ENCODE results near the gene PPTC7. TPM values are rescaled to one million over a fixed set of nuclear protein-coding genes. Genes with fewer than 3 reads are reported as not detected.

Gene PPTC7
- total and polyA plus RNA-seq, 2 of the 4 experiments (the other 2 are of a cell fraction) = 4.1 to 6.8 TPM

GRCh38 chr12:110536834-110537604, 46.1 kb downstream of the PPTC7 start:
- no CpG with 5 or more reads among the region's 4 CpGs for WGBS, 2 experiments (ENCODE audit: extremely low coverage in 2 of 2, insufficient read length in 1 of 2)
- no TSS peak for BruUV-seq (replicated peaks)
- H4K20me1 ChIP-seq (ENCODE audit: insufficient read depth, low read length) = peaks cover 8% of the 10 kb centered on the region; the same call in 1 of the 2 replicates
- peak overlapping the region; percentile 29 for H3K4ac ChIP-seq (ENCODE audit: low read depth, low read length)
- H2BK5ac ChIP-seq (ENCODE audit: low read depth, low read length, poor library complexity, severe bottlenecking) = no peak overlapping the region
- H3K4me1 ChIP-seq (ENCODE audit: control insufficient read depth, insufficient read depth, low read length) = peaks cover 15% of the 10 kb centered on the region
- peak overlapping the region; percentile 1; the same call in 1 of the 2 replicates for H2AK5ac ChIP-seq (ENCODE audit: low read depth, low read length)
- no peak overlapping the region for H4K5ac ChIP-seq (ENCODE audit: low read depth, low read length)
- H3K56ac ChIP-seq (ENCODE audit: extremely low read depth, insufficient read depth, low read length) = no peak overlapping the region
- H4K91ac ChIP-seq (ENCODE audit: insufficient read depth, low read depth, low read length) = no peak overlapping the region
- peaks cover 23 to 54% of the 10 kb centered on the region in 2 experiments for H3K79me1 ChIP-seq (ENCODE audit: low read depth in 1 of 2, low read length in 2 of 2)
- H2BK15ac ChIP-seq (ENCODE audit: low read depth, low read length) = no peak overlapping the region
- H2BK120ac ChIP-seq (ENCODE audit: low read depth, low read length) = 0 out of 2 replicates have a peak overlapping the region, but pooled peaks have one; percentile 10
- H2AFZ ChIP-seq (replicated peaks; ENCODE audit: low read length, poor library complexity) = no peak overlapping the region
- peak overlapping the region; percentile 29; the same call in 1 of the 2 replicates for H2BK20ac ChIP-seq (ENCODE audit: low read depth, low read length)
- 0 out of 2 replicates have a peak overlapping the region, but pooled peaks have one; percentile 36 for H3K14ac ChIP-seq (replicated peaks; ENCODE audit: low read depth, low read length)
- H3K9ac ChIP-seq (ENCODE audit: low read depth, low read length) = no peak overlapping the region
- H3K4me3 ChIP-seq (ENCODE audit: insufficient read depth, low read depth, low read length) = no peak overlapping the region
- ChIA-PET POLR2A (ENCODE audit: unreplicated experiment) (interaction anchor here (0.7 kb wide), 1 partner anchor 12 kb away, joined by 5 read pairs; no protein-coding TSS in a partner anchor), CTCF (interaction anchor here (0.6 to 1.2 kb wide), 2 partner anchors 64 to 91 kb away, joined by 3 read pairs; no protein-coding TSS in a partner anchor)
- intact Hi-C loops (cut with micrococcal nuclease) = no loop called here
- peak; percentile 11 for DNase-seq
- in situ Hi-C loops (cut with MboI; ENCODE audit: low sequenced_read_pairs) = no loop called here
- no peaks in the 10 kb centered on the region for H3K27me3 ChIP-seq (ENCODE audit: control insufficient read depth, insufficient read depth, low read length)
- no peak overlapping the region for H4K8ac ChIP-seq (ENCODE audit: low read depth in 2 of 2, low read length in 2 of 2)
- H3K18ac ChIP-seq (ENCODE audit: low read depth, low read length) = no peak overlapping the region
- no peak overlapping the region for H2AK9ac ChIP-seq (replicated peaks; ENCODE audit: low read depth, low read length, poor library complexity)
- H3K9me3 ChIP-seq (ENCODE audit: control insufficient read depth, insufficient read depth, low read length) = no peaks in the 10 kb centered on the region
- peaks cover 14% of the 10 kb centered on the region for H3K9me1 ChIP-seq (ENCODE audit: insufficient read depth, low read length)
- H3K4me2 ChIP-seq (ENCODE audit: low read depth, low read length) = no peak overlapping the region
- H3K36me3 ChIP-seq (ENCODE audit: control insufficient read depth, insufficient read depth, low read length) = peaks cover 19% of the 10 kb centered on the region
- H3K27ac ChIP-seq (ENCODE audit: insufficient read depth, low read length) = no peak overlapping the region
- dilution Hi-C loops (cut with HindIII; ENCODE audit: low sequenced_read_pairs, unreplicated experiment) = no loop called here
- H3K23ac ChIP-seq (ENCODE audit: low read depth, low read length) = no peak overlapping the region
- ATAC-seq (ENCODE audit: low read depth) = no peak
- TF ChIP-seq NFE2L2 (IDR thresholded peaks at IDR 0.05; ENCODE audit: low read depth, low read length) = no peak
- TF ChIP-seq MAZ (IDR thresholded peaks at IDR 0.05; ENCODE audit: borderline replicate concordance, low read depth, low read length) = no peak
- TF ChIP-seq RCOR1 (IDR thresholded peaks at IDR 0.05; ENCODE audit: insufficient replicate concordance, low read length) = no peak
- no peak for TF ChIP-seq RFX5 (IDR thresholded peaks at IDR 0.05; ENCODE audit: low read depth, low read length)
- TF ChIP-seq FOS (IDR thresholded peaks at IDR 0.05; ENCODE audit: low read depth, low read length) = no peak
- TF ChIP-seq MAFK (IDR thresholded peaks at IDR 0.05; ENCODE audit: low read depth, low read length) = no peak
- no peak for TF ChIP-seq RAD21 (IDR thresholded peaks at IDR 0.05; ENCODE audit: low read length)
- no peak for TF ChIP-seq BHLHE40 (IDR thresholded peaks at IDR 0.05; ENCODE audit: low read depth, low read length)
- no peak for TF ChIP-seq MXI1 (IDR thresholded peaks at IDR 0.05; ENCODE audit: borderline replicate concordance, low read depth, low read length)
- TF ChIP-seq USF2 (IDR thresholded peaks at IDR 0.05; ENCODE audit: low read depth, low read length) = no peak
- no peak for TF ChIP-seq POLR2A (IDR thresholded peaks at IDR 0.05; ENCODE audit: low read depth, low read length)
- TF ChIP-seq CTCF (conservative IDR thresholded peaks at IDR 0.05; ENCODE audit: low read depth, low read length) = no peak
- TF ChIP-seq CHD1 (IDR thresholded peaks at IDR 0.05; ENCODE audit: low read depth, low read length) = no peak
- no peak for TF ChIP-seq CEBPB (IDR thresholded peaks at IDR 0.05; ENCODE audit: low read depth, low read length)
- TF ChIP-seq SMC3 (IDR thresholded peaks at IDR 0.05; ENCODE audit: low read depth, low read length) = no peak
